HEK293 (cell line): ENCODE data around the gene VPS50.

Experiments
- CTCF ChIA-PET: fragments of 350-600 bp; formaldehyde crosslinking; extraction: SDS; loops from one replicate; lab custom pipeline; 2021; ENCODE audit warnings: antibody characterized with exemption; lab: Yijun Ruan, JAX
- POLR2A ChIA-PET: fragments of 300-600 bp; formaldehyde crosslinking; extraction: SDS; loops from one replicate; lab custom pipeline; 2020; ENCODE audit warnings: antibody characterized with exemption, inconsistent platforms; lab: Yijun Ruan, JAX
- H3K27ac ChIP-seq: fragments of 200-500 bp; sonication (Bioruptor generic); 2 replicates; pipeline ENCODE4 v1.5.1; 2014; ENCODE audit warnings: low read depth, low read length, control low read depth, inconsistent platforms; ENCODE audit errors: extremely low read depth
- H3K36me3 ChIP-seq, 2 experiments: fragments of 200-500 bp in 1 of 2; sonication (Bioruptor generic) in 1 of 2; 1 replicate in 1 of 2; 2 replicates in 1 of 2; pipeline ENCODE4 v1.5.1; 2014 to 2017; ENCODE audit warnings: inconsistent platforms in 2 of 2, low read length in 2 of 2; ENCODE audit not compliant: control insufficient read depth in 2 of 2, insufficient read depth in 1 of 2
- H3K4me1 ChIP-seq: fragments of 200-500 bp; sonication (Bioruptor generic); 2 replicates; pipeline ENCODE4 v1.5.1; 2014; ENCODE audit warnings: mild to moderate bottlenecking, low read length, inconsistent platforms; ENCODE audit not compliant: control insufficient read depth, insufficient read depth
- H3K4me3 ChIP-seq: 2 replicates; pipeline ENCODE4 v1.5.1; 2011; ENCODE audit warnings: low read depth, mild to moderate bottlenecking, control low read depth, low read length, moderate library complexity
- H3K9me3 ChIP-seq: fragments of 200-500 bp; sonication (Bioruptor generic); 2 replicates; pipeline ENCODE4 v1.5.1; 2014; ENCODE audit warnings: low read depth, low read length, inconsistent platforms; ENCODE audit not compliant: control insufficient read depth, insufficient read depth
- GLI2 ChIP-seq: fragments of 450-650 bp; formaldehyde crosslinking; IDR thresholded peaks from 2 replicates; pipeline ENCODE4; 2017; ENCODE audit warnings: missing biosample characterization, missing genetic modification characterization, low read depth, borderline replicate concordance
- HOXC10 ChIP-seq: sonication (generic); formaldehyde crosslinking; IDR thresholded peaks from 2 replicates; pipeline ENCODE4 v1.8.1; 2023; ENCODE audit warnings: mild to moderate bottlenecking, missing genetic modification reagents
- KLF10 ChIP-seq: fragments of 450-650 bp; IDR thresholded peaks from 2 replicates; pipeline ENCODE4 v1.5.1; 2018; ENCODE audit warnings: missing biosample characterization, mild to moderate bottlenecking, missing genetic modification characterization
- MEIS1 ChIP-seq: sonication (generic); formaldehyde crosslinking; IDR thresholded peaks from 2 replicates; pipeline ENCODE4 v1.8.1; 2022; ENCODE audit warnings: missing genetic modification reagents, mild to moderate bottlenecking, borderline replicate concordance
- OSR2 ChIP-seq: fragments of 450-650 bp; formaldehyde crosslinking; IDR thresholded peaks from 2 replicates; pipeline ENCODE4 v1.5.1; 2016; ENCODE audit warnings: missing biosample characterization, missing genetic modification characterization
- OVOL3 ChIP-seq: fragments of 450-650 bp; formaldehyde crosslinking; IDR thresholded peaks from 2 replicates; pipeline ENCODE4 v1.5.1; 2016; ENCODE audit warnings: missing biosample characterization, missing genetic modification characterization
- SP2 ChIP-seq: fragments of 450-650 bp; formaldehyde crosslinking; IDR thresholded peaks from 2 replicates; pipeline ENCODE4 v1.5.1; 2016; ENCODE audit warnings: missing biosample characterization, missing genetic modification characterization
- ZBTB20 ChIP-seq: fragments of 450-650 bp; formaldehyde crosslinking; IDR thresholded peaks from 2 replicates; pipeline ENCODE4 v1.5.1; 2016; ENCODE audit warnings: missing biosample characterization, missing genetic modification characterization
- ZFP3 ChIP-seq: fragments of 450-650 bp; formaldehyde crosslinking; IDR thresholded peaks from 2 replicates; pipeline ENCODE4 v1.5.1; 2016; ENCODE audit warnings: low read depth, missing biosample characterization, missing genetic modification characterization
- ZNF133 ChIP-seq: fragments of 450-650 bp; formaldehyde crosslinking; IDR thresholded peaks from 2 replicates; pipeline ENCODE4 v1.5.1; 2016; ENCODE audit warnings: missing biosample characterization, missing genetic modification characterization
- ZNF211 ChIP-seq: fragments of 450-650 bp; formaldehyde crosslinking; IDR thresholded peaks from 2 replicates; pipeline ENCODE4 v1.5.1; 2016; ENCODE audit warnings: low read depth, missing biosample characterization, missing genetic modification characterization
- ZNF214 ChIP-seq: fragments of 450-650 bp; formaldehyde crosslinking; IDR thresholded peaks from 2 replicates; pipeline ENCODE4 v1.5.1; 2017; ENCODE audit warnings: missing biosample characterization, mild to moderate bottlenecking, missing genetic modification characterization, borderline replicate concordance
- ZNF239 ChIP-seq: fragments of 450-650 bp; formaldehyde crosslinking; IDR thresholded peaks from 2 replicates; pipeline ENCODE4 v1.5.1; 2016; ENCODE audit warnings: missing biosample characterization, missing genetic modification characterization
- ZNF354C ChIP-seq: fragments of 450-650 bp; formaldehyde crosslinking; IDR thresholded peaks from 2 replicates; pipeline ENCODE4 v1.5.1; 2016; ENCODE audit warnings: missing biosample characterization, missing genetic modification characterization, low read depth, borderline replicate concordance
- ZNF473 ChIP-seq: fragments of 450-650 bp; formaldehyde crosslinking; IDR thresholded peaks from 2 replicates; pipeline ENCODE4 v1.5.1; 2017; ENCODE audit warnings: missing biosample characterization, missing genetic modification characterization
- ZNF544 ChIP-seq: fragments of 450-650 bp; formaldehyde crosslinking; IDR thresholded peaks from 2 replicates; pipeline ENCODE4 v1.5.0; 2017; ENCODE audit warnings: missing biosample characterization, missing genetic modification characterization
- ZNF549 ChIP-seq: fragments of 450-650 bp; IDR thresholded peaks from 2 replicates; pipeline ENCODE4 v1.5.1; 2018; ENCODE audit warnings: missing biosample characterization, missing genetic modification characterization, mild to moderate bottlenecking, inconsistent platforms, moderate library complexity
- ZNF571 ChIP-seq: fragments of 450-650 bp; formaldehyde crosslinking; IDR thresholded peaks from 2 replicates; pipeline ENCODE4 v1.5.0; 2017; ENCODE audit warnings: missing biosample characterization, missing genetic modification characterization
- ZNF600 ChIP-seq: fragments of 450-650 bp; formaldehyde crosslinking; IDR thresholded peaks from 2 replicates; pipeline ENCODE4 v1.5.1; 2016; ENCODE audit warnings: missing biosample characterization, missing genetic modification characterization
- ZNF664 ChIP-seq: fragments of 450-650 bp; formaldehyde crosslinking; IDR thresholded peaks from 2 replicates; pipeline ENCODE4 v1.5.1; 2016; ENCODE audit warnings: missing biosample characterization, missing genetic modification characterization
- ZNF701 ChIP-seq: fragments of 450-650 bp; formaldehyde crosslinking; IDR thresholded peaks from 2 replicates; pipeline ENCODE4 v1.5.1; 2016; ENCODE audit warnings: missing biosample characterization, missing genetic modification characterization
- ZNF791 ChIP-seq: fragments of 450-650 bp; formaldehyde crosslinking; IDR thresholded peaks from 2 replicates; pipeline ENCODE4 v1.5.1; 2016; ENCODE audit warnings: missing biosample characterization, missing genetic modification characterization
- ZXDB ChIP-seq: fragments of 450-650 bp; formaldehyde crosslinking; IDR thresholded peaks from 2 replicates; pipeline ENCODE4 v1.5.1; 2016; ENCODE audit warnings: missing biosample characterization, missing genetic modification characterization
- TF ChIP-seq, protein P1 (sequence below): fragments of 450-650 bp; IDR thresholded peaks from 2 replicates; pipeline ENCODE4 v1.5.1; 2018; ENCODE audit warnings: missing biosample characterization, mild to moderate bottlenecking, missing genetic modification characterization
- TF ChIP-seq, protein P2 (sequence below): fragments of 450-650 bp; formaldehyde crosslinking; IDR thresholded peaks from 2 replicates; pipeline ENCODE4 v1.5.1; 2016; ENCODE audit warnings: missing biosample characterization, missing genetic modification characterization
- TF ChIP-seq, protein P3 (sequence below): fragments of 450-650 bp; formaldehyde crosslinking; IDR thresholded peaks from 2 replicates; pipeline ENCODE4 v1.5.1; 2016; ENCODE audit warnings: missing biosample characterization, missing genetic modification characterization
- TF ChIP-seq, protein P4 (sequence below): fragments of 450-650 bp; formaldehyde crosslinking; IDR thresholded peaks from 2 replicates; pipeline ENCODE4 v1.5.1; 2016; ENCODE audit warnings: missing biosample characterization, missing genetic modification characterization
- TF ChIP-seq, protein P5 (sequence below): fragments of 450-650 bp; formaldehyde crosslinking; IDR thresholded peaks from 2 replicates; pipeline ENCODE4 v1.5.1; 2017; ENCODE audit warnings: missing biosample characterization, mild to moderate bottlenecking, missing genetic modification characterization, moderate library complexity
- TF ChIP-seq, protein P6 (sequence below): fragments of 450-650 bp; formaldehyde crosslinking; IDR thresholded peaks from 2 replicates; pipeline ENCODE4 v1.5.1; 2016; ENCODE audit warnings: missing biosample characterization, missing genetic modification characterization

The VPS50 gene

DNA sequence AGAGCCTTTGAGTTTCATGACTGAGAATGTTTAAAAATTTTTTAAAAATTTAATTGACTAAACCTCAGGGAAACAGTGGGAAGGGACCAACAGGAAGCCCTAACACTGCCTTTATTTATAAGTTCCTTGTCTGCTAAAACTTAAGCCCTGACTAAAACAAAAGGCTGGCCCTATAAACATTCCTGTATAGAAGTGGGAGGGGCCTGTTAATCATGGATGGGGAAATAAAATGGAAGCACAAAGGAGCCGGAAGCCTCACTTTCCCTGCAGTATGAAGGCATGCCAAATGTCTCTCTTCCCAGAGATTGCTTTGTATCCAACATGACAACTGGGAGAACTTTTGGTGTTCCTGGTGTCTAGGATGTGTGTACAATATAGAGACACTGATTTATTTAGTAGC is 66.0 kb downstream of the VPS50 start:
- H3K27ac ChIP-seq, result no peak overlapping the region
- TF ChIP-seq, protein P1, sequence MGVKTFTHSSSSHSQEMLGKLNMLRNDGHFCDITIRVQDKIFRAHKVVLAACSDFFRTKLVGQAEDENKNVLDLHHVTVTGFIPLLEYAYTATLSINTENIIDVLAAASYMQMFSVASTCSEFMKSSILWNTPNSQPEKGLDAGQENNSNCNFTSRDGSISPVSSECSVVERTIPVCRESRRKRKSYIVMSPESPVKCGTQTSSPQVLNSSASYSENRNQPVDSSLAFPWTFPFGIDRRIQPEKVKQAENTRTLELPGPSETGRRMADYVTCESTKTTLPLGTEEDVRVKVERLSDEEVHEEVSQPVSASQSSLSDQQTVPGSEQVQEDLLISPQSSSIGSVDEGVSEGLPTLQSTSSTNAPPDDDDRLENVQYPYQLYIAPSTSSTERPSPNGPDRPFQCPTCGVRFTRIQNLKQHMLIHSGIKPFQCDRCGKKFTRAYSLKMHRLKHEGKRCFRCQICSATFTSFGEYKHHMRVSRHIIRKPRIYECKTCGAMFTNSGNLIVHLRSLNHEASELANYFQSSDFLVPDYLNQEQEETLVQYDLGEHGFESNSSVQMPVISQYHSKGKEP (tag by site-specific recombination), result no peak
- TF ChIP-seq, protein P2, sequence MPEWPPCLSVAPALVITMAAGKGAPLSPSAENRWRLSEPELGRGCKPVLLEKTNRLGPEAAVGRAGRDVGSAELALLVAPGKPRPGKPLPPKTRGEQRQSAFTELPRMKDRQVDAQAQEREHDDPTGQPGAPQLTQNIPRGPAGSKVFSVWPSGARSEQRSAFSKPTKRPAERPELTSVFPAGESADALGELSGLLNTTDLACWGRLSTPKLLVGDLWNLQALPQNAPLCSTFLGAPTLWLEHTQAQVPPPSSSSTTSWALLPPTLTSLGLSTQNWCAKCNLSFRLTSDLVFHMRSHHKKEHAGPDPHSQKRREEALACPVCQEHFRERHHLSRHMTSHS (tag by site-specific recombination), result no peak
- TF ChIP-seq ZBTB20 (tag by site-specific recombination) (no peak), ZFP3 (tag by site-specific recombination) (no peak), GLI2 (no peak), ZNF701 (no peak), ZNF791 (tag by site-specific recombination) (no peak), ZNF211 (no peak), MEIS1 (CRISPR knock-in tag) (no peak), KLF10 (tag by site-specific recombination) (no peak)
- TF ChIP-seq, protein P3, sequence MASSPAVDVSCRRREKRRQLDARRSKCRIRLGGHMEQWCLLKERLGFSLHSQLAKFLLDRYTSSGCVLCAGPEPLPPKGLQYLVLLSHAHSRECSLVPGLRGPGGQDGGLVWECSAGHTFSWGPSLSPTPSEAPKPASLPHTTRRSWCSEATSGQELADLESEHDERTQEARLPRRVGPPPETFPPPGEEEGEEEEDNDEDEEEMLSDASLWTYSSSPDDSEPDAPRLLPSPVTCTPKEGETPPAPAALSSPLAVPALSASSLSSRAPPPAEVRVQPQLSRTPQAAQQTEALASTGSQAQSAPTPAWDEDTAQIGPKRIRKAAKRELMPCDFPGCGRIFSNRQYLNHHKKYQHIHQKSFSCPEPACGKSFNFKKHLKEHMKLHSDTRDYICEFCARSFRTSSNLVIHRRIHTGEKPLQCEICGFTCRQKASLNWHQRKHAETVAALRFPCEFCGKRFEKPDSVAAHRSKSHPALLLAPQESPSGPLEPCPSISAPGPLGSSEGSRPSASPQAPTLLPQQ (tag by site-specific recombination), result no peak
- TF ChIP-seq, protein P4, sequence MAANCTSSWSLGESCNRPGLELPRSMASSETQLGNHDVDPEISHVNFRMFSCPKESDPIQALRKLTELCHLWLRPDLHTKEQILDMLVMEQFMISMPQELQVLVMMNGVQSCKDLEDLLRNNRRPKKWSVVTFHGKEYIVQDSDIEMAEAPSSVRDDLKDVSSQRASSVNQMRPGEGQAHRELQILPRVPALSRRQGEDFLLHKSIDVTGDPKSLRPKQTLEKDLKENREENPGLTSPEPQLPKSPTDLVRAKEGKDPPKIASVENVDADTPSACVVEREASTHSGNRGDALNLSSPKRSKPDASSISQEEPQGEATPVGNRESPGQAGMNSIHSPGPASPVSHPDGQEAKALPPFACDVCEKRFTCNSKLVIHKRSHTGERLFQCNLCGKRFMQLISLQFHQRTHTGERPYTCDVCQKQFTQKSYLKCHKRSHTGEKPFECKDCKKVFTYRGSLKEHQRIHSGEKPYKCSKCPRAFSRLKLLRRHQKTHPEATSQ (tag by site-specific recombination), result no peak
- ChIA-PET CTCF (no interaction called here), POLR2A (no interaction called here)
- no peaks in the 10 kb centered on the region for H3K4me1 ChIP-seq
- no peaks in the 10 kb centered on the region for H3K36me3 ChIP-seq
- H3K9me3 ChIP-seq, result no peaks in the 10 kb centered on the region
- no peak overlapping the region for H3K4me3 ChIP-seq

DNA sequence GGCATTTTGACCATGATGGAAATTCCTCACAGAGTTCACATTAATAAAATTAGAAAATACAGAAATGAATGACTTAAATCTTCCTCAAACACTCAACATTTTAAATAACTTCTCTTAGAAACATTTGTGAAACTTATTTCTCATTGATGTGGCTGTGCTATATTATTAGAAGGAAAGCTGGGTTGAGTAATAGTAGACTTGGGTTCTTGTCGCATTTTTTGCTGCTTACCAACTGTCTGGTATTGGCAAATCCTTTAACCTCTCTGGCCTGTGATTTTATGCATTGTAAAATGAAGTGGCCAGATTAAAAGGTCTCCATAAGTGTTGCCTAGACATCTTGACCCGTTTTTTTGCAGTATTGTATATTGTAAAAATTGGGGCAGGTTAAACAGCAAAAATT is 66.5 kb downstream of the VPS50 start:
- CTCF ChIA-PET, result no interaction called here
- POLR2A ChIA-PET, result no interaction called here
- Histone ChIP-seq H3K4me3 (no peak overlapping the region), H3K4me1 (no peaks in the 10 kb centered on the region), H3K36me3 (no peaks in the 10 kb centered on the region), H3K27ac (no peak overlapping the region), H3K9me3 (no peaks in the 10 kb centered on the region)
- TF ChIP-seq ZNF214 (tag by site-specific recombination), result no peak
- no peak for TF ChIP-seq ZNF664
- no peak for TF ChIP-seq ZNF571 (tag by site-specific recombination)
- TF ChIP-seq, protein P5, sequence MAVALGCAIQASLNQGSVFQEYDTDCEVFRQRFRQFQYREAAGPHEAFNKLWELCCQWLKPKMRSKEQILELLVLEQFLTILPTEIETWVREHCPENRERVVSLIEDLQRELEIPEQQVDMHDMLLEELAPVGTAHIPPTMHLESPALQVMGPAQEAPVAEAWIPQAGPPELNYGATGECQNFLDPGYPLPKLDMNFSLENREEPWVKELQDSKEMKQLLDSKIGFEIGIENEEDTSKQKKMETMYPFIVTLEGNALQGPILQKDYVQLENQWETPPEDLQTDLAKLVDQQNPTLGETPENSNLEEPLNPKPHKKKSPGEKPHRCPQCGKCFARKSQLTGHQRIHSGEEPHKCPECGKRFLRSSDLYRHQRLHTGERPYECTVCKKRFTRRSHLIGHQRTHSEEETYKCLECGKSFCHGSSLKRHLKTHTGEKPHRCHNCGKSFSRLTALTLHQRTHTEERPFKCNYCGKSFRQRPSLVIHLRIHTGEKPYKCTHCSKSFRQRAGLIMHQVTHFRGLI (tag by site-specific recombination), result no peak
- no peak for TF ChIP-seq SP2 (tag by site-specific recombination)
- TF ChIP-seq ZNF544, result no peak
- TF ChIP-seq, protein P6, sequence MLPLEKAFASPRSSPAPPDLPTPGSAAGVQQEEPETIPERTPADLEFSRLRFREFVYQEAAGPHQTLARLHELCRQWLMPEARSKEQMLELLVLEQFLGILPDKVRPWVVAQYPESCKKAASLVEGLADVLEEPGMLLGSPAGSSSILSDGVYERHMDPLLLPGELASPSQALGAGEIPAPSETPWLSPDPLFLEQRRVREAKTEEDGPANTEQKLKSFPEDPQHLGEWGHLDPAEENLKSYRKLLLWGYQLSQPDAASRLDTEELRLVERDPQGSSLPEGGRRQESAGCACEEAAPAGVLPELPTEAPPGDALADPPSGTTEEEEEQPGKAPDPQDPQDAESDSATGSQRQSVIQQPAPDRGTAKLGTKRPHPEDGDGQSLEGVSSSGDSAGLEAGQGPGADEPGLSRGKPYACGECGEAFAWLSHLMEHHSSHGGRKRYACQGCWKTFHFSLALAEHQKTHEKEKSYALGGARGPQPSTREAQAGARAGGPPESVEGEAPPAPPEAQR (tag by site-specific recombination), result no peak
- no peak for TF ChIP-seq ZNF133 (tag by site-specific recombination)
- no peak for TF ChIP-seq HOXC10 (CRISPR knock-in tag)
- no peak for TF ChIP-seq OVOL3 (tag by site-specific recombination)
- no peak for TF ChIP-seq ZNF239 (tag by site-specific recombination)
- no peak for TF ChIP-seq ZNF354C (tag by site-specific recombination)
- TF ChIP-seq OSR2 (tag by site-specific recombination), result no peak
- TF ChIP-seq ZXDB, result no peak
- TF ChIP-seq ZNF473, result no peak
- no peak for TF ChIP-seq ZNF549 (tag by site-specific recombination)
- no peak for TF ChIP-seq ZNF600 (tag by site-specific recombination)
